Tongue (tissue), 3 donors: ENCODE measurements around the gene CRTAP. TPM values are rescaled to one million over a fixed set of nuclear protein-coding genes. Genes with fewer than 3 reads are reported as not detected.
"Not testable (repeated sequence)": the region's sequence is repeated elsewhere in the genome, so short reads cannot be mapped to it uniquely, and the experiment has no call there.

ENCODE experiments used
- DNase-seq: peaks from one replicate; pipeline ENCODE4 v3.0.0-alpha.2; 2015
- small RNA-seq: library from RNA; depleted of rRNA; stranded (forward); fragments of <200 nt; gene quantifications from one replicate; pipeline ENCODE3, GENCODE V24; 2014; ENCODE audit warnings: low replicate concordance
- total RNA-seq: library from RNA; depleted of rRNA; stranded (reverse); fragments of >200 nt; gene quantifications from one replicate; pipeline ENCODE4 v1.2.3, GENCODE V29; 2014

Gene CRTAP
- total RNA-seq, 1 donor from 2014 or later, result 124 TPM

- DNase-seq, result no peak
Observed at GRCh38 chr3:33179132-33179531, 65.3 kb downstream of the CRTAP start.

GRCh38 chr3:33181229-33181628, 67.4 kb downstream of the CRTAP start:
- no peak for DNase-seq

GRCh38 chr3:33181641-33182040, 67.8 kb downstream of the CRTAP start:
- DNase-seq, result not testable (repeated sequence)

GRCh38 chr3:33184863-33185262, 71.0 kb downstream of the CRTAP start:
- no peak for DNase-seq

GRCh38 chr3:33186524-33187367, 72.9 kb downstream of the CRTAP start:
- DNase-seq, result no peak

GRCh38 chr3:33187368-33187634, 73.5 kb downstream of the CRTAP start:
- no peak for DNase-seq

GRCh38 chr3:33194303-33194702, 80.5 kb downstream of the CRTAP start:
- no peak for DNase-seq

GRCh38 chr3:33196538-33196937, 82.7 kb downstream of the CRTAP start:
- no peak for DNase-seq

Small RNA genes lying within 50 kb of the gene (small RNA-seq; reads per million reads assigned to genes)
- gene AC123900.1 (not detected), gene RN7SL296P (not detected), gene SUMO2P10 (not detected)

Other genes starting within 250 kb of the CRTAP start
- not detected for gene CCR4, start 162.4 kb upstream of the CRTAP start, total RNA-seq
- 26.2 TPM for gene GLB1, start 16.9 kb upstream of the CRTAP start, total RNA-seq
- 4.0 TPM for gene TMPPE, start 16.9 kb upstream of the CRTAP start, total RNA-seq
- gene SUSD5, start 104.8 kb downstream of the CRTAP start, total RNA-seq, result 3.5 TPM
- gene FBXL2, start 163.4 kb downstream of the CRTAP start, total RNA-seq, result 14.0 TPM